GM12878 (cell line): ENCODE results near the gene SLC44A4. TPM values are rescaled to one million over a fixed set of nuclear protein-coding genes. Genes with fewer than 3 reads are reported as not detected.

Experiments used
- ASH2L ChIP-seq: fragments of 300-600, 200-600 bp; sonication (generic); IDR thresholded peaks from 2 replicates; pipeline ENCODE4 v1.6.1; 2017; ENCODE audit warnings: low read depth, mild to moderate bottlenecking, borderline replicate concordance
- BCL11A ChIP-seq: IDR thresholded peaks from 2 replicates; pipeline ENCODE4 v1.6.1; 2011; ENCODE audit warnings: low read depth, low read length
- CBFB ChIP-seq: IDR thresholded peaks from 2 replicates; pipeline ENCODE4 v1.6.1; 2016; ENCODE audit warnings: antibody characterized with exemption, low read depth
- CUX1 ChIP-seq: IDR thresholded peaks from 2 replicates; pipeline ENCODE4 v1.6.1; 2012; ENCODE audit warnings: improper control_type of control experiment, low read depth, low read length; ENCODE audit not compliant: insufficient replicate concordance
- FOXM1 ChIP-seq: IDR thresholded peaks from 2 replicates; pipeline ENCODE4 v1.6.1; 2012; ENCODE audit warnings: low read depth, mild to moderate bottlenecking, inconsistent platforms, low read length, moderate library complexity
- MLLT1 ChIP-seq: fragments of 450-650 bp; IDR thresholded peaks from 2 replicates; pipeline ENCODE4 v1.6.1; 2016; ENCODE audit warnings: mild to moderate bottlenecking
- NR2C2 ChIP-seq: IDR thresholded peaks from 2 replicates; pipeline ENCODE4 v1.6.1; 2011; ENCODE audit warnings: borderline replicate concordance, low read depth; ENCODE audit not compliant: control insufficient read depth, insufficient read length
- SREBF2 ChIP-seq: IDR thresholded peaks from 2 replicates; pipeline ENCODE4 v1.6.1; 2012; ENCODE audit warnings: mild to moderate bottlenecking, low read length
- TCF12 ChIP-seq: IDR thresholded peaks from 2 replicates; pipeline ENCODE4 v1.6.1; 2011; ENCODE audit warnings: low read depth, mild to moderate bottlenecking, low read length
- WRNIP1 ChIP-seq: IDR thresholded peaks from 2 replicates; pipeline ENCODE4 v1.6.1; 2011; ENCODE audit warnings: low read depth, low read length, improper control_type of control experiment, borderline replicate concordance
- ZBTB40 ChIP-seq: fragments of 450-650 bp; IDR thresholded peaks from 2 replicates; pipeline ENCODE4 v1.6.1; 2016; ENCODE audit warnings: mild to moderate bottlenecking, moderate library complexity, borderline replicate concordance
- ZNF217 ChIP-seq: fragments of 450-650 bp; IDR thresholded peaks from 2 replicates; pipeline ENCODE4 v1.6.1; 2017; ENCODE audit warnings: antibody characterized with exemption, mild to moderate bottlenecking
- ZNF24 ChIP-seq: fragments of 450-650 bp; IDR thresholded peaks from 2 replicates; pipeline ENCODE4 v1.6.1; 2017; ENCODE audit warnings: antibody characterized with exemption, mild to moderate bottlenecking
- ZNF592 ChIP-seq: fragments of 450-650 bp; IDR thresholded peaks from 2 replicates; pipeline ENCODE4 v1.6.1; 2017; ENCODE audit warnings: mild to moderate bottlenecking, moderate library complexity
- polyA plus RNA-seq, 11 experiments: library from polyadenylated mRNA; depleted of rRNA in 4 of 11; unstranded in 6 of 11; stranded (reverse) in 5 of 11; fragments of >200 nt; fragmentation: Nextera tagmentation in 4 of 11; fragmentation: Illumina TruSeq in 1 of 11; extraction: Ambion mirVana in 4 of 11; extraction: Trizol in 1 of 11; gene quantifications; 1 replicate in 1 of 11; 2 replicates in 10 of 11; pipeline versions ENCODE4 v1.2.1 to v1.2.3, GENCODE V29; 2011 to 2016; ENCODE audit warnings: inconsistent platforms in 2 of 11, missing spikeins in 2 of 11, low read depth in 1 of 11
- total RNA-seq, 4 experiments: library from RNA; depleted of rRNA in 3 of 4; stranded (reverse); fragments of >200 nt in 3 of 4; fragmentation: Illumina TruSeq in 1 of 4; extraction: Trizol in 1 of 4; gene quantifications; 2 replicates each; pipeline versions ENCODE4 v1.2.1 to v1.2.3, GENCODE V29; 2013 to 2021
- TF ChIP-seq, protein P1 (sequence below): fragments of 450-650 bp; IDR thresholded peaks from 2 replicates; pipeline ENCODE4 v1.6.1; 2016; ENCODE audit warnings: mild to moderate bottlenecking

SLC44A4 gene
- total and polyA plus RNA-seq, 10 of the 15 experiments (the other 5 are each of a cell fraction or from before 2014, with no cell fraction given): 0.04 to 0.24 (median 0.15) TPM; not detected in 3

- TF ChIP-seq ZBTB40 (no peak), ASH2L (no peak), WRNIP1 (no peak), FOXM1 (no peak), MLLT1 (no peak), CBFB (no peak), SREBF2 (no peak), CUX1 (no peak), TCF12 (no peak), ZNF592 (no peak), ZNF217 (no peak), NR2C2 (no peak), ZNF24 (no peak), BCL11A (no peak)
- TF ChIP-seq, protein P1, sequence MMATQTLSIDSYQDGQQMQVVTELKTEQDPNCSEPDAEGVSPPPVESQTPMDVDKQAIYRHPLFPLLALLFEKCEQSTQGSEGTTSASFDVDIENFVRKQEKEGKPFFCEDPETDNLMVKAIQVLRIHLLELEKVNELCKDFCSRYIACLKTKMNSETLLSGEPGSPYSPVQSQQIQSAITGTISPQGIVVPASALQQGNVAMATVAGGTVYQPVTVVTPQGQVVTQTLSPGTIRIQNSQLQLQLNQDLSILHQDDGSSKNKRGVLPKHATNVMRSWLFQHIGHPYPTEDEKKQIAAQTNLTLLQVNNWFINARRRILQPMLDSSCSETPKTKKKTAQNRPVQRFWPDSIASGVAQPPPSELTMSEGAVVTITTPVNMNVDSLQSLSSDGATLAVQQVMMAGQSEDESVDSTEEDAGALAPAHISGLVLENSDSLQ: peak; percentile 53
These were observed 64.1 kb downstream of the SLC44A4 start (continued) for GRCh38 chr6:31814677-31815024.
